K562 (cell line): ENCODE results near the gene ELP5. TPM values are rescaled to one million over a fixed set of nuclear protein-coding genes. Genes with fewer than 3 reads are reported as not detected.

Experiments
- E2F3 ChIP-seq: fragments of 250-450 bp; sonication (Bioruptor Pico); IDR thresholded peaks from 2 replicates; pipeline ENCODE4 v1.4.0; 2020; ENCODE audit warnings: mild to moderate bottlenecking
- HDAC2 ChIP-seq: fragments of 450-650 bp; IDR thresholded peaks from 2 replicates; pipeline ENCODE4 v1.6.1; 2016; ENCODE audit warnings: mild to moderate bottlenecking
- KLF1 ChIP-seq: fragments of 450-650 bp; IDR thresholded peaks from 2 replicates; pipeline ENCODE4 v1.6.1; 2016; ENCODE audit warnings: missing genetic modification characterization, missing compliant biosample characterization
- MCM5 ChIP-seq: fragments of 450-650 bp; IDR thresholded peaks from 2 replicates; pipeline ENCODE4 v1.6.1; 2016; ENCODE audit warnings: low read depth
- MIER1 ChIP-seq: fragments of 450-650 bp; IDR thresholded peaks from 2 replicates; pipeline ENCODE4 v1.6.1; 2016; ENCODE audit warnings: antibody characterized with exemption, mild to moderate bottlenecking, low read depth
- MLLT1 ChIP-seq, 2 experiments: fragments of 450-650 bp; IDR thresholded peaks; 2 replicates each; pipeline ENCODE4 v1.6.1; 2016
- RBM39 ChIP-seq: fragments of 200-400 bp; formaldehyde crosslinking; optimal IDR thresholded peaks from 2 replicates; pipeline ENCODE3; 2018; ENCODE audit warnings: low read depth, low read length
- SOX6 ChIP-seq: fragments of 450-650 bp; IDR thresholded peaks from 2 replicates; pipeline ENCODE4 v1.6.1; 2014; ENCODE audit warnings: mild to moderate bottlenecking
- polyA plus RNA-seq, 8 experiments: library from polyadenylated mRNA; depleted of rRNA in 4 of 8; stranded (reverse) in 5 of 8; unstranded in 3 of 8; fragments of >200 nt; fragmentation: Nextera tagmentation in 2 of 8; fragmentation: Illumina TruSeq in 1 of 8; extraction: Ambion mirVana in 2 of 8; extraction: Trizol in 1 of 8; gene quantifications; 2 replicates each; pipeline versions ENCODE4 v1.2.1 to v1.2.3, GENCODE V29; 2011 to 2014; ENCODE audit warnings: inconsistent platforms in 1 of 8, missing spikeins in 1 of 8
- total RNA-seq, 7 experiments: library from RNA; depleted of rRNA in 6 of 7; stranded (reverse); fragments of >200 nt in 6 of 7; fragmentation: Illumina TruSeq in 2 of 7; extraction: Trizol in 2 of 7; gene quantifications; 2 replicates each; pipeline versions ENCODE4 v1.2.1 to v1.2.3, GENCODE V29; 2011 to 2021; ENCODE audit warnings: low replicate concordance in 1 of 7
- TF ChIP-seq, protein P1 (sequence below): fragments of 200-600 bp; sonication (generic); IDR thresholded peaks from one replicate; pipeline ENCODE4 v1.6.1; 2012; ENCODE audit warnings: mild to moderate bottlenecking, low read depth, low read length, inconsistent platforms
- TF ChIP-seq, protein P2 (sequence below): fragments of 250-450 bp; sonication (Bioruptor Pico); IDR thresholded peaks from 2 replicates; pipeline ENCODE4 v1.5.0; 2022; ENCODE audit warnings: mild to moderate bottlenecking
- TF ChIP-seq, protein P3 (sequence below): fragments of 450-650 bp; formaldehyde crosslinking; IDR thresholded peaks from 2 replicates; pipeline ENCODE4 v1.4.0; 2020; ENCODE audit warnings: mild to moderate bottlenecking

ELP5 gene
- total and polyA plus RNA-seq, 9 of the 15 experiments (the other 6 are each of a cell fraction or from before 2014, with no cell fraction given) = 25.7 to 77.9 (median 52.9) TPM

GRCh38 chr17:7234083-7234951, 17.7 kb upstream of the ELP5 start, which contains the start of gene DVL2 (continued):
- TF ChIP-seq, protein P1, sequence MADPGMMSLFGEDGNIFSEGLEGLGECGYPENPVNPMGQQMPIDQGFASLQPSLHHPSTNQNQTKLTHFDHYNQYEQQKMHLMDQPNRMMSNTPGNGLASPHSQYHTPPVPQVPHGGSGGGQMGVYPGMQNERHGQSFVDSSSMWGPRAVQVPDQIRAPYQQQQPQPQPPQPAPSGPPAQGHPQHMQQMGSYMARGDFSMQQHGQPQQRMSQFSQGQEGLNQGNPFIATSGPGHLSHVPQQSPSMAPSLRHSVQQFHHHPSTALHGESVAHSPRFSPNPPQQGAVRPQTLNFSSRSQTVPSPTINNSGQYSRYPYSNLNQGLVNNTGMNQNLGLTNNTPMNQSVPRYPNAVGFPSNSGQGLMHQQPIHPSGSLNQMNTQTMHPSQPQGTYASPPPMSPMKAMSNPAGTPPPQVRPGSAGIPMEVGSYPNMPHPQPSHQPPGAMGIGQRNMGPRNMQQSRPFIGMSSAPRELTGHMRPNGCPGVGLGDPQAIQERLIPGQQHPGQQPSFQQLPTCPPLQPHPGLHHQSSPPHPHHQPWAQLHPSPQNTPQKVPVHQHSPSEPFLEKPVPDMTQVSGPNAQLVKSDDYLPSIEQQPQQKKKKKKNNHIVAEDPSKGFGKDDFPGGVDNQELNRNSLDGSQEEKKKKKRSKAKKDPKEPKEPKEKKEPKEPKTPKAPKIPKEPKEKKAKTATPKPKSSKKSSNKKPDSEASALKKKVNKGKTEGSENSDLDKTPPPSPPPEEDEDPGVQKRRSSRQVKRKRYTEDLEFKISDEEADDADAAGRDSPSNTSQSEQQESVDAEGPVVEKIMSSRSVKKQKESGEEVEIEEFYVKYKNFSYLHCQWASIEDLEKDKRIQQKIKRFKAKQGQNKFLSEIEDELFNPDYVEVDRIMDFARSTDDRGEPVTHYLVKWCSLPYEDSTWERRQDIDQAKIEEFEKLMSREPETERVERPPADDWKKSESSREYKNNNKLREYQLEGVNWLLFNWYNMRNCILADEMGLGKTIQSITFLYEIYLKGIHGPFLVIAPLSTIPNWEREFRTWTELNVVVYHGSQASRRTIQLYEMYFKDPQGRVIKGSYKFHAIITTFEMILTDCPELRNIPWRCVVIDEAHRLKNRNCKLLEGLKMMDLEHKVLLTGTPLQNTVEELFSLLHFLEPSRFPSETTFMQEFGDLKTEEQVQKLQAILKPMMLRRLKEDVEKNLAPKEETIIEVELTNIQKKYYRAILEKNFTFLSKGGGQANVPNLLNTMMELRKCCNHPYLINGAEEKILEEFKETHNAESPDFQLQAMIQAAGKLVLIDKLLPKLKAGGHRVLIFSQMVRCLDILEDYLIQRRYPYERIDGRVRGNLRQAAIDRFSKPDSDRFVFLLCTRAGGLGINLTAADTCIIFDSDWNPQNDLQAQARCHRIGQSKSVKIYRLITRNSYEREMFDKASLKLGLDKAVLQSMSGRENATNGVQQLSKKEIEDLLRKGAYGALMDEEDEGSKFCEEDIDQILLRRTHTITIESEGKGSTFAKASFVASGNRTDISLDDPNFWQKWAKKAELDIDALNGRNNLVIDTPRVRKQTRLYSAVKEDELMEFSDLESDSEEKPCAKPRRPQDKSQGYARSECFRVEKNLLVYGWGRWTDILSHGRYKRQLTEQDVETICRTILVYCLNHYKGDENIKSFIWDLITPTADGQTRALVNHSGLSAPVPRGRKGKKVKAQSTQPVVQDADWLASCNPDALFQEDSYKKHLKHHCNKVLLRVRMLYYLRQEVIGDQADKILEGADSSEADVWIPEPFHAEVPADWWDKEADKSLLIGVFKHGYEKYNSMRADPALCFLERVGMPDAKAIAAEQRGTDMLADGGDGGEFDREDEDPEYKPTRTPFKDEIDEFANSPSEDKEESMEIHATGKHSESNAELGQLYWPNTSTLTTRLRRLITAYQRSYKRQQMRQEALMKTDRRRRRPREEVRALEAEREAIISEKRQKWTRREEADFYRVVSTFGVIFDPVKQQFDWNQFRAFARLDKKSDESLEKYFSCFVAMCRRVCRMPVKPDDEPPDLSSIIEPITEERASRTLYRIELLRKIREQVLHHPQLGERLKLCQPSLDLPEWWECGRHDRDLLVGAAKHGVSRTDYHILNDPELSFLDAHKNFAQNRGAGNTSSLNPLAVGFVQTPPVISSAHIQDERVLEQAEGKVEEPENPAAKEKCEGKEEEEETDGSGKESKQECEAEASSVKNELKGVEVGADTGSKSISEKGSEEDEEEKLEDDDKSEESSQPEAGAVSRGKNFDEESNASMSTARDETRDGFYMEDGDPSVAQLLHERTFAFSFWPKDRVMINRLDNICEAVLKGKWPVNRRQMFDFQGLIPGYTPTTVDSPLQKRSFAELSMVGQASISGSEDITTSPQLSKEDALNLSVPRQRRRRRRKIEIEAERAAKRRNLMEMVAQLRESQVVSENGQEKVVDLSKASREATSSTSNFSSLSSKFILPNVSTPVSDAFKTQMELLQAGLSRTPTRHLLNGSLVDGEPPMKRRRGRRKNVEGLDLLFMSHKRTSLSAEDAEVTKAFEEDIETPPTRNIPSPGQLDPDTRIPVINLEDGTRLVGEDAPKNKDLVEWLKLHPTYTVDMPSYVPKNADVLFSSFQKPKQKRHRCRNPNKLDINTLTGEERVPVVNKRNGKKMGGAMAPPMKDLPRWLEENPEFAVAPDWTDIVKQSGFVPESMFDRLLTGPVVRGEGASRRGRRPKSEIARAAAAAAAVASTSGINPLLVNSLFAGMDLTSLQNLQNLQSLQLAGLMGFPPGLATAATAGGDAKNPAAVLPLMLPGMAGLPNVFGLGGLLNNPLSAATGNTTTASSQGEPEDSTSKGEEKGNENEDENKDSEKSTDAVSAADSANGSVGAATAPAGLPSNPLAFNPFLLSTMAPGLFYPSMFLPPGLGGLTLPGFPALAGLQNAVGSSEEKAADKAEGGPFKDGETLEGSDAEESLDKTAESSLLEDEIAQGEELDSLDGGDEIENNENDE = no peak
- 0 out of 2 replicates have a peak, but pooled peaks have one; percentile 41 for TF ChIP-seq E2F3 (CRISPR knock-in tag)
- TF ChIP-seq, protein P2, sequence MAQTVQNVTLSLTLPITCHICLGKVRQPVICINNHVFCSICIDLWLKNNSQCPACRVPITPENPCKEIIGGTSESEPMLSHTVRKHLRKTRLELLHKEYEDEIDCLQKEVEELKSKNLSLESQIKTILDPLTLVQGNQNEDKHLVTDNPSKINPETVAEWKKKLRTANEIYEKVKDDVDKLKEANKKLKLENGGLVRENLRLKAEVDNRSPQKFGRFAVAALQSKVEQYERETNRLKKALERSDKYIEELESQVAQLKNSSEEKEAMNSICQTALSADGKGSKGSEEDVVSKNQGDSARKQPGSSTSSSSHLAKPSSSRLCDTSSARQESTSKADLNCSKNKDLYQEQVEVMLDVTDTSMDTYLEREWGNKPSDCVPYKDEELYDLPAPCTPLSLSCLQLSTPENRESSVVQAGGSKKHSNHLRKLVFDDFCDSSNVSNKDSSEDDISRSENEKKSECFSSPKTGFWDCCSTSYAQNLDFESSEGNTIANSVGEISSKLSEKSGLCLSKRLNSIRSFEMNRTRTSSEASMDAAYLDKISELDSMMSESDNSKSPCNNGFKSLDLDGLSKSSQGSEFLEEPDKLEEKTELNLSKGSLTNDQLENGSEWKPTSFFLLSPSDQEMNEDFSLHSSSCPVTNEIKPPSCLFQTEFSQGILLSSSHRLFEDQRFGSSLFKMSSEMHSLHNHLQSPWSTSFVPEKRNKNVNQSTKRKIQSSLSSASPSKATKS (CRISPR knock-in tag) = no peak
- no peak for TF ChIP-seq KLF1
- no peak for TF ChIP-seq MLLT1 (IDR thresholded peaks at IDR 0.05)
- TF ChIP-seq HDAC2 = no peak
- 0 out of 2 replicates have a peak, but pooled peaks have one; percentile 26 for TF ChIP-seq SOX6
- no peak for TF ChIP-seq MIER1
- no peak for TF ChIP-seq RBM39
- no peak for TF ChIP-seq MCM5
- TF ChIP-seq, protein P3, sequence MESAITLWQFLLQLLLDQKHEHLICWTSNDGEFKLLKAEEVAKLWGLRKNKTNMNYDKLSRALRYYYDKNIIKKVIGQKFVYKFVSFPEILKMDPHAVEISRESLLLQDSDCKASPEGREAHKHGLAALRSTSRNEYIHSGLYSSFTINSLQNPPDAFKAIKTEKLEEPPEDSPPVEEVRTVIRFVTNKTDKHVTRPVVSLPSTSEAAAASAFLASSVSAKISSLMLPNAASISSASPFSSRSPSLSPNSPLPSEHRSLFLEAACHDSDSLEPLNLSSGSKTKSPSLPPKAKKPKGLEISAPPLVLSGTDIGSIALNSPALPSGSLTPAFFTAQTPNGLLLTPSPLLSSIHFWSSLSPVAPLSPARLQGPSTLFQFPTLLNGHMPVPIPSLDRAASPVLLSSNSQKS (CRISPR knock-in tag) = no peak
